ENCODE measurements around the gene LYSMD2.

Gene LYSMD2

GRCh38 chr15:51751697-51752683 is 14.5 kb upstream of the LYSMD2 start:
- DNase-seq = no peak

GRCh38 chr15:51750792-51751696 is 13.6 kb upstream of the LYSMD2 start, which contains the start of gene TMOD2:
Gene TMOD2 (plus strand): TSS chr15:51751597. CDS start chr15:51766442, 14,845 bp downstream.
- peak; percentile 15 to 57 (median 34) for DNase-seq

GRCh38 chr15:51750186-51750585 is 12.7 kb upstream of the LYSMD2 start:
- DNase-seq = no peak

- DNase-seq = no peak
Observed at GRCh38 chr15:51749307-51749706, 11.9 kb upstream of the LYSMD2 start.

GRCh38 chr15:51739061-51739712 is 1.7 kb upstream of the LYSMD2 start:
- DNase-seq = no peak

- no peak for DNase-seq
Observed at GRCh38 chr15:51738553-51738952, 1.1 kb upstream of the LYSMD2 start.

GRCh38 chr15:51736751-51737521 is 519 bp downstream of the LYSMD2 start:
- DNase-seq = peak; percentile 22 to 69 (median 48)

- peak in 1 of 5 experiments; percentile 42 for DNase-seq
Observed at GRCh38 chr15:51736069-51736468, 1.4 kb downstream of the LYSMD2 start.

- DNase-seq = peak in 2 of 5 experiments; percentile 13 to 71
Observed at GRCh38 chr15:51735228-51736010, 2.0 kb downstream of the LYSMD2 start.

GRCh38 chr15:51732646-51733045 is 4.8 kb downstream of the LYSMD2 start:
- no peak for DNase-seq

GRCh38 chr15:51731549-51732267 is 5.7 kb downstream of the LYSMD2 start:
- peak in 3 of 5 experiments; percentile 7 to 76 (median 66) for DNase-seq

- no peak for DNase-seq
Observed at GRCh38 chr15:51727141-51727897, 10.1 kb downstream of the LYSMD2 start.

- peak in 2 of 5 experiments; percentile 12 to 21 for DNase-seq
Observed at GRCh38 chr15:51726302-51727073, 11.0 kb downstream of the LYSMD2 start.

- DNase-seq = no peak
Observed at GRCh38 chr15:51724673-51725072, 12.8 kb downstream of the LYSMD2 start.

- DNase-seq = no peak
Observed at GRCh38 chr15:51724199-51724598, 13.3 kb downstream of the LYSMD2 start.

GRCh38 chr15:51721199-51721960 is 16.1 kb downstream of the LYSMD2 start:
- DNase-seq = no peak

- DNase-seq = no peak
Observed at GRCh38 chr15:51720201-51720995, 17.1 kb downstream of the LYSMD2 start.

Data from T-helper 2 cell (primary cell).